Measurements from ENCODE around the gene LPP. TPM values are rescaled to one million over a fixed set of nuclear protein-coding genes. Genes with fewer than 3 reads are reported as not detected.

Gene LPP
- total RNA-seq, 1 donor from 2014 or later: 11.7 TPM

- no peak for DNase-seq
Observed at GRCh38 chr3:188559072-188559429, 405.1 kb downstream of the LPP start.

- no peak for DNase-seq
Observed at GRCh38 chr3:188559856-188560255, 405.9 kb downstream of the LPP start.

- no peak for DNase-seq
Observed at GRCh38 chr3:188562144-188562543, 408.2 kb downstream of the LPP start.

- no peak for DNase-seq
Observed at GRCh38 chr3:188567478-188568195, 413.7 kb downstream of the LPP start.

- DNase-seq: no peak
Observed at GRCh38 chr3:188568736-188569135, 414.8 kb downstream of the LPP start.

GRCh38 chr3:188571531-188572095 is 417.7 kb downstream of the LPP start:
- DNase-seq: no peak

GRCh38 chr3:188573291-188573940 is 419.5 kb downstream of the LPP start:
- no peak for DNase-seq

- DNase-seq: no peak
Observed at GRCh38 chr3:188573956-188574355, 420.0 kb downstream of the LPP start.

- DNase-seq: no peak
Observed at GRCh38 chr3:188574885-188575284, 420.9 kb downstream of the LPP start.

- DNase-seq: no peak
Observed at GRCh38 chr3:188575501-188575900, 421.5 kb downstream of the LPP start.

- no peak for DNase-seq
Observed at GRCh38 chr3:188577539-188577938, 423.6 kb downstream of the LPP start.

- no peak for DNase-seq
Observed at GRCh38 chr3:188578576-188579363, 424.8 kb downstream of the LPP start.

GRCh38 chr3:188580223-188580622 is 426.3 kb downstream of the LPP start:
- DNase-seq: no peak

GRCh38 chr3:188580659-188581058 is 426.7 kb downstream of the LPP start:
- no peak for DNase-seq

GRCh38 chr3:188581365-188581764 is 427.4 kb downstream of the LPP start:
- no peak for DNase-seq

- DNase-seq: no peak
Observed at GRCh38 chr3:188581792-188582191, 427.8 kb downstream of the LPP start.

- no peak for DNase-seq
Observed at GRCh38 chr3:188583341-188584161, 429.6 kb downstream of the LPP start.

- no peak for DNase-seq
Observed at GRCh38 chr3:188584162-188584529, 430.2 kb downstream of the LPP start.

GRCh38 chr3:188584958-188585689 is 431.2 kb downstream of the LPP start:
- no peak for DNase-seq

GRCh38 chr3:188589071-188589470 is 435.1 kb downstream of the LPP start:
- DNase-seq: no peak

- no peak for DNase-seq
Observed at GRCh38 chr3:188589771-188590170, 435.8 kb downstream of the LPP start.

GRCh38 chr3:188590557-188590956 is 436.6 kb downstream of the LPP start:
- DNase-seq: no peak
